K562 (cell line): ENCODE data around the gene FAM227A. TPM values are rescaled to one million over a fixed set of nuclear protein-coding genes. Genes with fewer than 3 reads are reported as not detected.

ENCODE experiments used
- ARID3B ChIP-seq: fragments of 250-450 bp; sonication (Bioruptor Pico); IDR thresholded peaks from 2 replicates; pipeline ENCODE4 v1.4.0; 2020; ENCODE audit warnings: borderline replicate concordance
- CBX8 ChIP-seq: fragments of 200-600 bp; sonication (generic); IDR thresholded peaks from 2 replicates; pipeline ENCODE4 v1.6.1; 2012; ENCODE audit warnings: borderline replicate concordance, mixed run types, low read depth, mild to moderate bottlenecking, moderate library complexity, mixed read lengths, low read length, control low read depth, inconsistent platforms; ENCODE audit not compliant: poor library complexity, severe bottlenecking; ENCODE audit errors: extremely low read depth
- ELF1 ChIP-seq: fragments of 200-800 bp; sonication (Bioruptor generic); IDR thresholded peaks from 2 replicates; pipeline ENCODE4 v1.6.1; 2016; ENCODE audit warnings: missing genetic modification characterization, missing compliant biosample characterization
- FOXP1 ChIP-seq: sonication (generic); formaldehyde crosslinking; IDR thresholded peaks from 2 replicates; pipeline ENCODE4 v1.8.0; 2022; ENCODE audit warnings: mild to moderate bottlenecking, missing genetic modification reagents
- HMGN3 ChIP-seq: IDR thresholded peaks from 2 replicates; pipeline ENCODE4 v1.6.1; 2011; ENCODE audit warnings: borderline replicate concordance, low read depth, mild to moderate bottlenecking, mixed read lengths, low read length; ENCODE audit not compliant: insufficient read length; ENCODE audit errors: extremely low read depth
- HOMEZ ChIP-seq: fragments of 250-450 bp; sonication (Bioruptor Pico); IDR thresholded peaks from 2 replicates; pipeline ENCODE4 v1.4.0; 2020; ENCODE audit warnings: mild to moderate bottlenecking, moderate library complexity
- KLF13 ChIP-seq: fragments of 450-650 bp; IDR thresholded peaks from 2 replicates; pipeline ENCODE4 v1.6.1; 2016; ENCODE audit warnings: missing genetic modification characterization, low read depth, mild to moderate bottlenecking, missing compliant biosample characterization, moderate library complexity, borderline replicate concordance
- NR2F6 ChIP-seq: fragments of 450-650 bp; formaldehyde crosslinking; IDR thresholded peaks from 2 replicates; pipeline ENCODE4 v1.4.0; 2020; ENCODE audit warnings: mild to moderate bottlenecking
- PHF21A ChIP-seq: fragments of 450-650 bp; IDR thresholded peaks from 2 replicates; pipeline ENCODE4 v1.6.1; 2017; ENCODE audit warnings: low read depth, borderline replicate concordance
- POU5F1 ChIP-seq: fragments of 150-350 bp; IDR thresholded peaks from 2 replicates; pipeline ENCODE4 v1.6.1; 2014; ENCODE audit warnings: borderline replicate concordance, low read length, low read depth, mild to moderate bottlenecking; ENCODE audit not compliant: partially characterized antibody
- SMAD1 ChIP-seq: fragments of 150-350 bp; IDR thresholded peaks from 2 replicates; pipeline ENCODE4 v1.6.1; 2014; ENCODE audit warnings: low read length, low read depth; ENCODE audit not compliant: partially characterized antibody
- SNAPC5 ChIP-seq: fragments of 250-450 bp; sonication (Bioruptor Pico); IDR thresholded peaks from 2 replicates; pipeline ENCODE4 v1.8.0; 2021; ENCODE audit warnings: moderate library complexity, mild to moderate bottlenecking, inconsistent platforms
- THRAP3 ChIP-seq: fragments of 450-650 bp; IDR thresholded peaks from 2 replicates; pipeline ENCODE4 v1.6.1; 2016; ENCODE audit warnings: mild to moderate bottlenecking, inconsistent platforms, borderline replicate concordance
- USF1 ChIP-seq: sonication (generic); formaldehyde crosslinking; IDR thresholded peaks from 2 replicates; pipeline ENCODE4 v1.9.0; 2022; ENCODE audit warnings: mild to moderate bottlenecking, missing genetic modification reagents
- ZNF174 ChIP-seq: fragments of 250-450 bp; sonication (Bioruptor Pico); IDR thresholded peaks from 2 replicates; pipeline ENCODE4 v1.4.0; 2020; ENCODE audit warnings: mild to moderate bottlenecking
- ZNF609 ChIP-seq: sonication (generic); formaldehyde crosslinking; IDR thresholded peaks from 2 replicates; pipeline ENCODE4 v1.8.1; 2023; ENCODE audit warnings: missing genetic modification reagents, mild to moderate bottlenecking, borderline replicate concordance
- polyA plus RNA-seq, 8 experiments: library from polyadenylated mRNA; depleted of rRNA in 4 of 8; stranded (reverse) in 5 of 8; unstranded in 3 of 8; fragments of >200 nt; fragmentation: Nextera tagmentation in 2 of 8; fragmentation: Illumina TruSeq in 1 of 8; extraction: Ambion mirVana in 2 of 8; extraction: Trizol in 1 of 8; gene quantifications; 2 replicates each; pipeline versions ENCODE4 v1.2.1 to v1.2.3, GENCODE V29; 2011 to 2014; ENCODE audit warnings: inconsistent platforms in 1 of 8, missing spikeins in 1 of 8
- total RNA-seq, 7 experiments: library from RNA; depleted of rRNA in 6 of 7; stranded (reverse); fragments of >200 nt in 6 of 7; fragmentation: Illumina TruSeq in 2 of 7; extraction: Trizol in 2 of 7; gene quantifications; 2 replicates each; pipeline versions ENCODE4 v1.2.1 to v1.2.3, GENCODE V29; 2011 to 2021; ENCODE audit warnings: low replicate concordance in 1 of 7

Gene FAM227A
- total and polyA plus RNA-seq, 9 of the 15 experiments (the other 6 are each of a cell fraction or from before 2014, with no cell fraction given), result 0.10 to 2.2 (median 0.83) TPM

- TF ChIP-seq CBX8 (no peak), POU5F1 (no peak), KLF13 (tag) (peak; percentile 57; the same call in 1 of the 2 replicates), ZNF174 (CRISPR knock-in tag) (no peak), SMAD1 (no peak), NR2F6 (CRISPR knock-in tag) (no peak), PHF21A (no peak), ELF1 (tag) (peak; percentile 76), HOMEZ (CRISPR knock-in tag) (no peak), USF1 (CRISPR knock-in tag) (no peak), FOXP1 (CRISPR knock-in tag) (peak; percentile 45; the same call in 1 of the 2 replicates), ARID3B (no peak), HMGN3 (peak; percentile 77), ZNF609 (CRISPR knock-in tag) (no peak), THRAP3 (peak; percentile 68; the same call in 1 of the 2 replicates), SNAPC5 (no peak)
Observed at GRCh38 chr22:38681582-38682335, 25.6 kb upstream of the FAM227A start, which contains the start of gene TOMM22 (continued).
